ENCODE measurements around the gene DCAF15. TPM values are rescaled to one million over a fixed set of nuclear protein-coding genes. Genes with fewer than 3 reads are reported as not detected.

The DCAF15 gene
- total RNA-seq, 1 experiment from 2014 or later: 9.3 TPM

DNA sequence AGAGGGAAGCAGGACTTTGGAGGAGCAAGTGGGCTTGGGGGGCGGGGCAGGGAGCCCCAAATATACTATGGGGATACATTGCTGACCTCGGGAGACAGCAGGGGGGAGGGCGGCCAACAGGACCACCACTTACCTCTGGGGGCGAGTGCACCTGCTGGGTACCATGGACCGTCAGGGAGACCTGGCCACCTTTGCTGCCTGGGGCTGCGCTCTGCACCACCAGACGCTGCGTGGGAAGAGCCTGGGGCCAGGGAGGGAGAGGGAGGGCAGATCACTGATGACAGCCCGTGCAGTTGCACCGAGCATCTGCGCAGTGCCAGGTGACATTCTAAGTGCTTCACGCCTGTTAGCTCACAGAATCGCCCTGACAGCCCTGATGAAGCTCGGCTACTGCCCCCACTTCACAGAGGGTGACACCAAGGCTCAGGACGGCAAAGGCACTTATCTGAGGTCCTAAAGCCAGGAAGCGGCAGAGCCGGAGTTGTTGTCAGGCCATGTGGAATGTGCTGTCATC is 29.7 kb downstream of the DCAF15 start:
- in situ Hi-C loops (cut with HindIII; ENCODE audit: low pct_unique_long_range_greater_than_20kb, low sequenced_read_pairs): no loop called here
- no peak for DNase-seq (ENCODE audit: low read depth, low spot score)

DNA sequence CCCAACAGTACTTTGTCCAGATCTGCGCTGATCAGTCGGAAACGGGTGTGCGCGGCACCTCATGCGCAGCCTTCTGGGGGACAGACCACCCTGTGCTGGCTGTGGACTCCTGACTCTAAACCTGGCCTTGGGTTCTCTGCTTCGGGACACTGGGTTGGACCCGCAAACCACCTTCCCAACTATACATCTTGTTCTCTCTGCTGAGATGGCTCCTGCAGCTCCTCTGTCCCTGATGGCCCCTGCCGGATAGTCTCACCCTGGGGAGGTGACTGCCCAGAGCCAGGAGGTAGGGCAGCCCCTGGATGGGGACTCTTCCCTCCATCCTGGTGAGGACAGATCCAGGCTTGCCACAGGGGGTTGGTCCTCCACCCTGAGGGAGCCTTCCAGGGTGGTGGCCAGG is 30.5 kb downstream of the DCAF15 start:
- in situ Hi-C loops (cut with HindIII; ENCODE audit: low pct_unique_long_range_greater_than_20kb, low sequenced_read_pairs): no loop called here

DNA sequence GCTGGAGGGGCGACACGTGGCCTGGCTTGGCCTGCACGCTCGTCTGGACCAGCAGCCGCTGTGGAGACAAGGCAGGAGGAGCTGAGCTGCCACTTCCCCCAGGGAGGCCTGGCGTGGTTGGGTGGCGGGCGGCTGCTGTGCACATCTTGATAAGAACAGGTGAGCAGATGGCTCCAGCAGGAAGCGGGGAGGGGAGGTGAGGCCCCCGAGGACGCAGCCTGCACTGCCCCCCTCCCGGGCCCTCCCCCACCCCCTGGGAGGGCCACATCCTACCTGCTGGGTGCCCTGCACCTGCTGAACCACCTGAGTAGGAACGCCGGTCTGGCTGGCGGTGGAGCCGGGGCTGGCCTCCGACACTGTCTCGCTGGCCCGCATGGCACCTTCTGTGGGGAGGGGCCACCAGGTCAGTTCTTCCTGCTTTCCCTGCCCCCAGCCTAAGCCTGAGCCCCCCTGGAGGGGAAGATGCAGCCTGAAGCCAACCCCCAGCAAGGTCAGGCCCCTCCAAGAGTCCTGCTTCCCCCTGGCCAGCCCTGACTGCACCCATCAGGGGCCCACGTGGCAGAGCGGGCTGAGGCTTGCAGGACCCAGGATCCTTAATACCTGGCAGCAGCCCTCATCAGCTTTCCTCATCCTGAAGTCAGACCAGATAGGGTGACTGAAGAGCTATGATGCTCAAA is 31.0 kb downstream of the DCAF15 start:
- DNase-seq (ENCODE audit: low read depth, low spot score): no peak
- in situ Hi-C loops (cut with HindIII; ENCODE audit: low pct_unique_long_range_greater_than_20kb, low sequenced_read_pairs): no loop called here

More for the DNA sequence above, 30.5 kb downstream of the DCAF15 start:
- no peak for DNase-seq (ENCODE audit: low read depth, low spot score)

DNA sequence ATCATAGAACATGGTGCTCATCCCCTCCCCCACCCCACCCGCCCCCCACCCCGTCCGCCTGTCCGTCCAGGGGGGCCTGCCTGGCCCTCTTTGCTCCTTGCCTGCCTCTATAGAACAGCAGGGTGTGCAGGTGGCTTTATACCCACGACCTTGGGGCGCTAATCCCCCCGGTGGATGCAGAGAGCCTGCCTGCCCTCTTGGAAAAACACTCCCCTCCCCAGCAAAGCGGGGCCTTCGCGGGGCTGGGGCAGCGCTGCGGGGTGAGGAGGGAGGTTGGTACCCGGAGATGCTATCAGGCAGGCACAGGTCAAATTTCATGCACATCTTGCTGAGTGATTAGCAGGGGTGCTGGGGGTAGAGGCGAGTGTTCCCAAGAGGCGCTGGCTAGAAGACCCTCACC is 31.9 kb downstream of the DCAF15 start:
- DNase-seq (ENCODE audit: low read depth, low spot score): no peak
- in situ Hi-C loops (cut with HindIII; ENCODE audit: low pct_unique_long_range_greater_than_20kb, low sequenced_read_pairs): no loop called here

DNA sequence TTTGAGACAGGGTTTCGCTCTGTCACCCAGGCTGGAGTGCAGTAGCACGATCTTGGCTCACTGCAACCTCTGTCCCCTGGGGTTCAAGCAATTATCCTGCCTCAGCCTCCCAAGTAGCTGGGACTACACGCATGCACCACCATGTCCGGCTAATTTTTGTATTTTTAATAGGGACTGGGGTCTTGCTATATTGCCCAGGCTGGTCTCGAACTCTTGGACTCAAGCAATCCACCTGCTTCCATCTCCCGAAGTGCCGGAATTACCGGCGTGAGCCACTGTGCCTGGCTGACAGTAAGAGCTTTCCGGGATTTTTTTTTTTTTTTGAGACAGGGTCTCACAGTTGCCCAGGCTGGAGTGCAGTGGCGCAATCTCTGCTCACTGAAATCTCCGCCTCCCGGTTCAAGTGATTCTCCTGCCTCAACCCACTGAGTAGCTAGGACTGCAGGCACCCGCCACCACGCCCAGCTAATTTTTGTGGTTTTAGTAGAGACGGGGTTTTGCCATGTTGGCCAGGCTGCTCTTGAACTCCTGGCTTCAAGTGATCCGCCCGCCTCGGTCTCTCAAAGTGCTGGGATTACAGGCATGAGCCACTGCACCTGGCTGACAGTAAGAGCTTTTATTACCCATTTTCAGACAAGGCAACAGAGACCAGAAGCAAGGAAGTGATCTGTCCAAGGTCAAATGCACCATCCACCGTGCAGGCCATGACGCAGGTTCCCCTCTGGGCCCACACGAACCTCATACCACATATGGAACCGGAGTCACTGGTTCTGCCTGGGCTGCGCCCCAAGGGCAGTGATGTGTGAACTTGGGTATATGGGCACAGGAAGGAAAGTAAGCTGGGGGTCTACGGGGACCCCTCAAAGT is 32.8 kb downstream of the DCAF15 start:
- no peak for DNase-seq (ENCODE audit: low read depth, low spot score)
- in situ Hi-C loops (cut with HindIII; ENCODE audit: low pct_unique_long_range_greater_than_20kb, low sequenced_read_pairs): no loop called here

DNA sequence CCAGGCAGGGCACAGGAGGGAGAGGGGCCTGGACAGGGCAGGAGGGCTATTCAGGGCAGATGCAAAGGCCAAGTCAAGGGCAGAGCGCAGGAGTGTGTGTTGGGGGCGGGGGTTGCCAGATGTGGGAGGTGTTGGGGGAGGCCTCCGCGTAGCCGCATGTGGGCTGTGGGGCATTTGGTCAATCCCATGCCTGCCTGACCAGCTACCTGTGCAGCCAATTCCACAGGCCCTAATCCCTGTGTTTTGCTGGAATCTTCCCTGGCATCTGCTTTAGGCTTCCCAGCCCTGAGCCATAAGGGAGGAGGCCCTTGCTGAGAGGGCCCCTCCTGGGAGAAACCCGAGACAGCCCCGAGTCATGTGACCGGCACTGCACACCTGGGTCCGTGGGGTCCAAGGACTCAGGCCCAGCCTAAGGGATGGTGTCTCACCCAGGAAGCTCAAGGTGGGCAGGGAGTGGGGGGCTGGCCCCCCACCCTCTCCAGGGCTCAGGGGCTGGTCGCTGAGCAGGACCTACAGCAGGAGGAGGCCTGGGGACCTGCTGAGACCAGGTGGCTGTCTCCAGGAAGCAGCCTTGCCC is 33.5 kb downstream of the DCAF15 start:
- no peak for DNase-seq (ENCODE audit: low read depth, low spot score)
- in situ Hi-C loops (cut with HindIII; ENCODE audit: low pct_unique_long_range_greater_than_20kb, low sequenced_read_pairs): no loop called here

DNA sequence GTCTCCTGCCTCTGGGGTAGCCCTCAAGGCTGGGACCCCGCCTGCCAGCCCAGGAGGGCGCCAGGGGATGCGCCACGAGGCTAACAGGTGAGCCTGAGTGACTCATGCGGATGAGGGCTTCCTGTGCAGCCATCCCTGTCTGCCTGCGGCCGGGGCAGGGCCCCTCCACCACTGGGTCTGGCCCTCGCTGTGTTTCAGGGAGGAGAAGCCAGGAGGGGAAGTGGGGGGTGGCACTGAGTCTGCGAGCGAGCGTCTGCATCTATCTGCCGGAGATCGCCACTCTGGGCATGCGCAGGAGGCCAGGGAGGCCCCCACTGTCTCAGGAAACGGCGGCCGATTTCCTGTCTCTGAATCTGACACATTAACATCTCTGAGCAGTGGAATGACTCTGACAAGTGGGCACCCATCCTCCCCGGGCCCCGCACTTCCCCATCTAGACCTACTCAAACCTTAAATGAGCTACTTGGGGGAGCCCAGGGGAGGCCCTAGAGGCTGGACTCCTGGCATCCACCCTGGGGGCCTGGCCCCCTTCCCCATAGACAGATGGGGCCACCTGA is 34.1 kb downstream of the DCAF15 start:
- no peak for DNase-seq (ENCODE audit: low read depth, low spot score)
- in situ Hi-C loops (cut with HindIII; ENCODE audit: low pct_unique_long_range_greater_than_20kb, low sequenced_read_pairs): no loop called here

DNA sequence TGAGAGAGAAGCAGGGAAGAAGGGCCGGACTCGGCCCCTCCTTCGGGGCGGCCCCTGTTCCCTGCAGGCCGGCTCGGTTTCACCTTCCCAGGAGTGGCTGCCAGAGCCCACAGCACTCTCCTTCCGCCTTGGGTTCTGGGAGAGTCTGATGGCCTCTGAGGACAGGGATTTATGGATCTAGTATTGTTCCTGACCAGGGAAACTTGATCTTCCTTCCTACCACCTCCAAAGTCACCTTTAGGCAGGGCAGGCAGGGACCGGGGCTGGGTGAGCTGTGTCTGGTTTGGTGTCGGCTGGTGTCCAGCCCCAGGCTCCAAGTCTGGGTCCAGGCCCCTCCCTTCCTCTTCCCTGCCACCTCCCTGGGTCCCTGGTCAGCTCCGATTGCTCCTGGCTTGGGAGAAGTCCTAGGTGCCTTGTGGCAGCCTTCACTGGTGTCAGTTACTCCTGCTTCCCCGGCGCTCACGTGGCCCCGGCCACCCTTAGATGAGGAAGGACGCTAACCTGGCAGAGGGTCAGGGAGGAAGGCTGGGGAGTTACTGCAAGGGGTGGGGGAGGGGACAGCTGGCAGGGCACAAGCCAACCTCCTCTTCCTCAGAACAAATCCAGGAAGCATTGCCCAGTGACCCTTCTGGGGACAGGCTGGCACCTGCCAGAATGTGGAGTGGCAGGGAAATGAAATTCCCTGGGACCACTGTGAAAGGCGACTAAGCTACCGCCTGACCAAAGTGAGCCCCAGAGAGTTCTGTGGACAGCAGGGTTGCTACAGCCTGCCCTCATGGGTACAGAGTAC is 35.0 kb downstream of the DCAF15 start:
- in situ Hi-C loops (cut with HindIII; ENCODE audit: low pct_unique_long_range_greater_than_20kb, low sequenced_read_pairs): no loop called here
- DNase-seq (ENCODE audit: low read depth, low spot score): no peak

DNA sequence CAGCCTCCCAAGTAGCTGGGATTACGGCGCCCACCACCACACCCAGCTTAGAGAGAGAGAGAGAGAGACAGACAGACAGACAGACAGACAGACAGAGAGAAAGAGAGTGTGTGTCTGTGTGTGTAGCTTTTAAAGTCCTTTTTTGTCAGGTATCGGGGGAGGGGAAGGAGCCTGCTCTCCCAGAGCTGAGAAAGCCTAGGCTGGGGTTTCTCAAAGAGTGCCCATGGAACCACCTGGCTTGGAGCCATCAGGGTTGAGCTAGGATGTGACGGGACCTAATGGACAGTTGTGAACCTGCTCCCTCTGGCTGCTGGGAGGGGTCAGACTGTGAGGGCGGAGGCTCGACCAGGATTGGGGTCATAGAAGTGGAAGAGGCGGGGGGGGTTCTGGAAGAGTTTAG is 37.2 kb downstream of the DCAF15 start:
- DNase-seq (ENCODE audit: low read depth, low spot score): no peak
- in situ Hi-C loops (cut with HindIII; ENCODE audit: low pct_unique_long_range_greater_than_20kb, low sequenced_read_pairs): no loop called here

DNA sequence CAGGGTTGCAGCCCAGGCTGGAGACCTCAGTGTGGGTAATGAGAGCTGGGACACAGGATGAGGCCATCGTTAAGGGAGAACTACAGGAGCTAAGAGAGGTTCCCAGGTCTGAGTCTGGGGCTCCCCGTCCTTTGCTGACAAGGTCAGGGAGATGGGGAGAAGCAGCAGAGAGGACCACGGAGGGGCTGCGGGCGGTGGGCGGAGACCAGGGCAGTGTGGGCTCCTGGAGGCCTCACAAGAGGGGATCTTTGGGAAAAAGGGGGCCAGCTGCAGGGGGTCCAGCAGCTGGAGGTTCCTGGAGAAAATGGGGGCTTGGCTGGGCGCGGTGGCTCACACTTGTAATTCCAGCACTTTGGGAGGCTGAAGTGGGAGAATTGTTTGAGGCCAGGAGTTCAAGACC is 37.8 kb downstream of the DCAF15 start:
- DNase-seq (ENCODE audit: low read depth, low spot score): no peak
- in situ Hi-C loops (cut with HindIII; ENCODE audit: low pct_unique_long_range_greater_than_20kb, low sequenced_read_pairs): no loop called here

DNA sequence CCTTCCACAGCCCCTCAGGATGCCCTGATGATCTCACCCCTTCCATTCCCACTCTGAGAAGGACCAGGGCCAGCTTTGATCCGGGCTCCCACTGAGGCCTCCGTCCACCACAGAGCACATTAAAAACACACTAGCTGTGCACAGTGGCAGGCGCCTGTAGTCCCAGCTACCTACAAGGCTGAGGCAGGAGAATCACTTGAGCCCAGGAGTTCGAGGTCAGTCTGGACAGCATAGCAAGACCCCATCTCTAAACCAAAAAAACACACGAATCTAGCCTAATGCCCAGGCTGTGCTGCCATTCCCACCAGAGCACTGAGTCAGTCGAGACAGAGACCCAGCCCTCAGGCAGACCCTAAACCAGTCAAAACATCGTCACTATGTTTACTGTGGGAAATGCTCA is 39.7 kb downstream of the DCAF15 start:
- in situ Hi-C loops (cut with HindIII; ENCODE audit: low pct_unique_long_range_greater_than_20kb, low sequenced_read_pairs): no loop called here
- no peak for DNase-seq (ENCODE audit: low read depth, low spot score)

DNA sequence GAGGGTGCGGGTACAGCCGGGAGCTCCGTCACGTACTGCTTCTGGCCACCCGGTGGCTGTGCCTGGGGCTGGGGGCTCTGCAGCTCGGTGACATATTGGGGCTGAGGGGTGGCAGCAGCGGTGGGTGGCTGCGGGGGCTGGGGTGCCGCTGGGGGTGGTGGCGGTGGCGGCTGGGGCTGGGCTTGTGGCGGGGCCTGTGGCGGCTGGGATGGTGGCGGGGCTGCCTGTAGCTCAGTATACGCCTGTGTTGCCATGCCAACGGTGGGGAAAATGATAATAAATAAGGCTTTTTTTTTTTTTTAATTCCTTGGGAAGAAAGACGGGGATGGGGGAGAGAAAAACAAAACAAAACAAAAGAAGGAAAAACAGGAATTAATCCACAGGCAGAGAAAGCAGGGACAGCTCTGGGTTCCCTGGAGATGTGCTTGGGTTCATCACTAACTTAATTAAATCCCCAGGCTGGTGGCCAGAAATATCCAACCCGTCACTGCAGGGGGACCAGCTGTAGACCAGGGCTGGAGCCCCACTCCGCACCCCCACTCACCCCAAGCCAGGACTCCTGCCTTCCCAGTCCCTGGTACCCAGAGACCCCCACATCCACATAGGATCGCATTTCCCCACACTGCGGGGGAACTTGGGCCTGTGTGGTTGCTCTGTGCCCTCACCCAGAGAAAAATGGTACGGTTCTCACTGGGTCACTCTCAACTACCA is 41.4 kb downstream of the DCAF15 start:
- in situ Hi-C loops (cut with HindIII; ENCODE audit: low pct_unique_long_range_greater_than_20kb, low sequenced_read_pairs): no loop called here
- DNase-seq (ENCODE audit: low read depth, low spot score): no peak

DNA sequence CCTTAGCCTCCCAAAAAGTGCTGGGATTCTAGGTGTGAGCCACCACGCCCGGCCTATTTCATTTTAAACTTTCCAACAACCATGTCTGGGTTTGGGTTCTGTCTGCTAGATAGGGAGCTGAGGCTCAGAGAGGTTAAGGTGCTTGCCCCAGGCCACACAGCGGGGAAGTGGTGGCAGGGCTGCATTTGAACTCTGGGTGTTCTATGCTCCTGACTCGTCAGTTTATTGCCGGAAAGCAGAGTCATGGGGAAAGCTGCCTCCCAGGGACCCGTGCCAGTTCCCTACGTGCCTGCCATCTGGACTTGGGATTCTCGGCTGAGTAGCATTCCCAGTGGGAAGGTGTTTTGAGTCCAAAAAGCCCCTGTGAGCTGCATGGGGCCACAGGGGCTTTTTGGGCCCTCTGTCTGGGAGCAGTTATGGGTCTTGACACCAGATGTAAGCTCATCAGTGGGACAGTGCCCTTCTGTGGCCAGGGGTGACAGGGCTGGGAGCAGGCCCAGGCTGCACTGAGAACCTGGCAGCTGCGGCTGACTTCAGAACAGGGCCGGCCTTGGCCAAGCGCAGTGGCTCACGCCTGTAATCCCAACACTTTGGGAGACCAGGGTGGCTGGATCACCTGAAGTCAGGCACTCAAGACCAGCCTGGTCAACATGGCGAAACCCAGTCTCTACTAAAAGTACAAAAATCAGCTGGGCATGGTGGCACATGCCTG is 42.9 kb downstream of the DCAF15 start:
- DNase-seq (ENCODE audit: low read depth, low spot score): no peak
- in situ Hi-C loops (cut with HindIII; ENCODE audit: low pct_unique_long_range_greater_than_20kb, low sequenced_read_pairs): no loop called here

DNA sequence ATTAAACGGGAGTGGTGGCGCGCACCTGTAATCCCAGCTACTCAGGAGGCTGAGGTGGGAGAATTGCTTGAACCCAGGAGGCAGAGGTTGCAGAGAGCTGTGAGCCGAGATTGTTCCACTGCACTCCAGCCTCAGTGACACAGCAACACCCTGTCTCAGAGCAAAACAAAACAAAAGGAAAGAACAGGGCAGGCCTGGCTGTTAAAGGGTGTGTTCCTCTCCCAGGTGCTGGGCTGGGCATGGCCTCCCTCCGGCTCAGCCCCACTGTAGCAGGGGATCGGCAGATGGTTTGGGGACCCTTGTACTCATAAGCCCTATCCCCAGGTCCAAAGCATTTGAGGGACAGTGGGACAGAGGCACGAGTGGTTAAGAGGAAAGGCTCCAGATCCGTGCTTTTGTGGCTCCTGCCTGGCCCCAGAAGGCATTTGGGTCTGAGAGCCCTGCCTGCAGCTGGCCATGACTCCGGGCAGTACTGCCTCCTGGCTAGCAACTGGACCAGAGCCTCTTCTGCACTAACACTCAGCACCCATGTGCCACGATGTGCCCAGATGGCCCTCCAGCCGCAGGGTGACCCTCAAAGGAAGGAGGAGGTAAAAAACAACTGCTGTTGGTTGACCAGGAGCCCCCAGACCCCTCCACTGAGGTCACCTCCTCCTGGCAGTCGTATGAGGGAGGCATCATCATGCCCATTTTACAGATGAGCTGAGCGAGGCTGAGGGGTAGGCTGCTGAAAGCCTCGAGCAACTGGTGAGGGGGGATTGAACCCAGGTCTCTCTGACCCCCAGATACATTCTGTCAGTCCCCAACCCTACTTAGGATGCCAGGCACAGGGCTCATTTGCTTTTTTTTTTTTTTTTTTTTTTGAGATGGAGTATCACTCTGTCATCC is 43.8 kb downstream of the DCAF15 start:
- DNase-seq (ENCODE audit: low read depth, low spot score): no peak
- in situ Hi-C loops (cut with HindIII; ENCODE audit: low pct_unique_long_range_greater_than_20kb, low sequenced_read_pairs): no loop called here

DNA sequence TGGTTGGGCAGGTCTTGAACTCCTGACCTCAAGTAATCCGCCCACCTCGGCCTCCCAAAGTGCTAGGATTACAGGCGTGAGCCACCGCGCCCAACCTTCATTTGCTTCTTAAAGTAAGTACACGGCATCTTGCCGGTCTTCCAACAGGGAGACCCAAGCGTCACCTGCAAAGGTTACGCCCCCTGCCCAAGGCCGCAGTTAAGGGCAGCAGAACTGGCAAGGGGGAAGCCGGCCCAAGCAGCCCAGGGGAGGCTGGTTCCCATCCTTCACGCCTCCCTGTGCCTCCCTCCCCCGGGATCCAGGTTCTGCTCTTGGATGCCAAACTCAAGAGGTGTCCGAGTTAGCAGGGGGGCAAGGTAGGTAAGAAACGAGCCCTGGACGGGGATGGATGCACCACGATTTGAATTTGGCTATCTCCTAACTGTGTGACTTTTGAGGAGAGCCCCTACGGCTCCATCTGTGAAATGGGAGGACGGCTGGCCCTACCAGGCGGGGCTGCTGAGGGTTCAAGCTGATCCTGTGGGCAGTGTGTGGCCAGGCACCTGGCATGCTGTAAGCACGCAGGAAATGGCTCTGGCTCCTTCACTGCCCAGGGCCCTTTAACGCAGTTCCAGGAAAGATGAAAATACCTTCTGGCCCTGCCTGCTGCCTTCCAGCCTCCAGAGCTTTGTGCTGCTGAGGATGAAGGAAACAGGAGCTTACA is 44.8 kb downstream of the DCAF15 start:
- in situ Hi-C loops (cut with HindIII; ENCODE audit: low pct_unique_long_range_greater_than_20kb, low sequenced_read_pairs): no loop called here
- no peak for DNase-seq (ENCODE audit: low read depth, low spot score)
